Loucy (cell line): ENCODE data around the gene PRCP.

ENCODE experiments used
- EZH2phosphoT487 ChIP-seq: fragments of 200-600 bp; IDR thresholded peaks from 2 replicates; pipeline ENCODE4 v1.6.1; 2018; ENCODE audit warnings: antibody characterized with exemption, mild to moderate bottlenecking, moderate library complexity, borderline replicate concordance
- TF ChIP-seq, protein P1 (sequence below): fragments of 200-600 bp; sonication (generic); conservative IDR thresholded peaks from 2 replicates; pipeline ENCODE4 v1.5.1; 2014; ENCODE audit warnings: mild to moderate bottlenecking, antibody characterized with exemption, low read length

- TF ChIP-seq, protein P1, sequence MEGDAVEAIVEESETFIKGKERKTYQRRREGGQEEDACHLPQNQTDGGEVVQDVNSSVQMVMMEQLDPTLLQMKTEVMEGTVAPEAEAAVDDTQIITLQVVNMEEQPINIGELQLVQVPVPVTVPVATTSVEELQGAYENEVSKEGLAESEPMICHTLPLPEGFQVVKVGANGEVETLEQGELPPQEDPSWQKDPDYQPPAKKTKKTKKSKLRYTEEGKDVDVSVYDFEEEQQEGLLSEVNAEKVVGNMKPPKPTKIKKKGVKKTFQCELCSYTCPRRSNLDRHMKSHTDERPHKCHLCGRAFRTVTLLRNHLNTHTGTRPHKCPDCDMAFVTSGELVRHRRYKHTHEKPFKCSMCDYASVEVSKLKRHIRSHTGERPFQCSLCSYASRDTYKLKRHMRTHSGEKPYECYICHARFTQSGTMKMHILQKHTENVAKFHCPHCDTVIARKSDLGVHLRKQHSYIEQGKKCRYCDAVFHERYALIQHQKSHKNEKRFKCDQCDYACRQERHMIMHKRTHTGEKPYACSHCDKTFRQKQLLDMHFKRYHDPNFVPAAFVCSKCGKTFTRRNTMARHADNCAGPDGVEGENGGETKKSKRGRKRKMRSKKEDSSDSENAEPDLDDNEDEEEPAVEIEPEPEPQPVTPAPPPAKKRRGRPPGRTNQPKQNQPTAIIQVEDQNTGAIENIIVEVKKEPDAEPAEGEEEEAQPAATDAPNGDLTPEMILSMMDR: no peak
- TF ChIP-seq EZH2phosphoT487: no peak
Measured at GRCh38 chr11:82949352-82949751, 49.1 kb upstream of the PRCP start.
